ENCODE measurements around the gene PHKG2. TPM values are rescaled to one million over a fixed set of nuclear protein-coding genes. Genes with fewer than 3 reads are reported as not detected.

PHKG2 gene
- total RNA-seq, 2 donors from 2014 or later = 31.6 to 38.1 TPM

- no peak overlapping the region for H3K27ac Mint-ChIP-seq
- DNase-seq (no peak), ATAC-seq (no peak)
- H3K4me1 Mint-ChIP-seq = peaks cover 19% of the 10 kb centered on the region
- peaks cover 12% of the 10 kb centered on the region for H3K36me3 Mint-ChIP-seq (ENCODE audit: low read depth)
- no peaks in the 10 kb centered on the region for H3K27me3 Mint-ChIP-seq
- H3K9me3 ChIP-seq (ENCODE audit: control insufficient read depth, low read length, poor library complexity, severe bottlenecking) = no peaks in the 10 kb centered on the region
- H3K4me3 Mint-ChIP-seq = no peak overlapping the region
These were observed 9.0 kb upstream of the PHKG2 start for GRCh38 chr16:30738984-30739951.

- Mint-ChIP-seq H3K27me3 (no peaks in the 10 kb centered on the region), H3K4me1 (peaks cover 22% of the 10 kb centered on the region), H3K36me3 (ENCODE audit: low read depth) (peaks cover 16% of the 10 kb centered on the region), H3K27ac (peak overlapping the region; percentile 83), H3K4me3 (no peak overlapping the region)
- DNase-seq = no peak
- no peak for ATAC-seq
- no peaks in the 10 kb centered on the region for H3K9me3 ChIP-seq (ENCODE audit: control insufficient read depth, low read length, poor library complexity, severe bottlenecking)
These were observed 7.6 kb upstream of the PHKG2 start for GRCh38 chr16:30740364-30741251.

- no peak for ATAC-seq
- DNase-seq = no peak
- H3K9me3 ChIP-seq (ENCODE audit: control insufficient read depth, low read length, poor library complexity, severe bottlenecking) = no peaks in the 10 kb centered on the region
- Mint-ChIP-seq H3K27ac (peak overlapping the region; percentile 83), H3K27me3 (no peaks in the 10 kb centered on the region), H3K4me3 (no peak overlapping the region), H3K36me3 (ENCODE audit: low read depth) (peaks cover 16% of the 10 kb centered on the region), H3K4me1 (peaks cover 22% of the 10 kb centered on the region)
These were observed 6.7 kb upstream of the PHKG2 start for GRCh38 chr16:30741461-30741914.

- peak overlapping the region; percentile 21 for H3K27ac Mint-ChIP-seq
- DNase-seq = no peak
- peaks cover 27% of the 10 kb centered on the region for H3K4me1 Mint-ChIP-seq
- H3K4me3 Mint-ChIP-seq = no peak overlapping the region
- no peaks in the 10 kb centered on the region for H3K9me3 ChIP-seq (ENCODE audit: control insufficient read depth, low read length, poor library complexity, severe bottlenecking)
- H3K27me3 Mint-ChIP-seq = no peaks in the 10 kb centered on the region
- ATAC-seq = no peak
- peaks cover 9% of the 10 kb centered on the region for H3K36me3 Mint-ChIP-seq (ENCODE audit: low read depth)
These were observed 4.5 kb upstream of the PHKG2 start for GRCh38 chr16:30743716-30744115.

- Mint-ChIP-seq H3K4me1 (peaks cover 28% of the 10 kb centered on the region), H3K27me3 (no peaks in the 10 kb centered on the region), H3K27ac (no peak overlapping the region), H3K4me3 (no peak overlapping the region), H3K36me3 (ENCODE audit: low read depth) (peaks cover 9% of the 10 kb centered on the region)
- H3K9me3 ChIP-seq (ENCODE audit: control insufficient read depth, low read length, poor library complexity, severe bottlenecking) = no peaks in the 10 kb centered on the region
- ATAC-seq = no peak
- DNase-seq = no peak
These were observed 4.0 kb upstream of the PHKG2 start for GRCh38 chr16:30744183-30744582.

- DNase-seq = no peak
- Mint-ChIP-seq H3K27ac (peak overlapping the region; percentile 70), H3K4me3 (no peak overlapping the region)
These were observed 3.1 kb upstream of the PHKG2 start for GRCh38 chr16:30745082-30745481.

GRCh38 chr16:30746638-30747175 lies 1.5 kb upstream of the PHKG2 start:
- DNase-seq (no peak), ATAC-seq (no peak)
- Mint-ChIP-seq H3K4me3 (peak overlapping the region; percentile 25), H3K27ac (peak overlapping the region; percentile 4), H3K4me1 (peaks cover 30% of the 10 kb centered on the region), H3K36me3 (ENCODE audit: low read depth) (peaks cover 13% of the 10 kb centered on the region), H3K27me3 (no peaks in the 10 kb centered on the region)
- no peaks in the 10 kb centered on the region for H3K9me3 ChIP-seq (ENCODE audit: control insufficient read depth, low read length, poor library complexity, severe bottlenecking)

More at GRCh38 chr16:30745082-30745481, 3.1 kb upstream of the PHKG2 start:
- no peaks in the 10 kb centered on the region for H3K9me3 ChIP-seq (ENCODE audit: control insufficient read depth, low read length, poor library complexity, severe bottlenecking)
- Mint-ChIP-seq H3K27me3 (no peaks in the 10 kb centered on the region), H3K4me1 (peaks cover 34% of the 10 kb centered on the region), H3K36me3 (ENCODE audit: low read depth) (peaks cover 9% of the 10 kb centered on the region)
- ATAC-seq = no peak

- Mint-ChIP-seq H3K27me3 (no peaks in the 10 kb centered on the region), H3K27ac (peak overlapping the region; percentile 95), H3K4me1 (peaks cover 25% of the 10 kb centered on the region), H3K36me3 (ENCODE audit: low read depth) (peaks cover 9% of the 10 kb centered on the region), H3K4me3 (peak overlapping the region; percentile 96)
- no peak for ATAC-seq
- no peaks in the 10 kb centered on the region for H3K9me3 ChIP-seq (ENCODE audit: control insufficient read depth, low read length, poor library complexity, severe bottlenecking)
- DNase-seq = no peak
These were observed 894 bp upstream of the PHKG2 start for GRCh38 chr16:30747331-30747730.

- H3K9me3 ChIP-seq (ENCODE audit: control insufficient read depth, low read length, poor library complexity, severe bottlenecking) = no peaks in the 10 kb centered on the region
- H3K4me3 Mint-ChIP-seq = peak overlapping the region; percentile 96
- ATAC-seq (peak; percentile 9), DNase-seq (no peak)
- H3K4me1 Mint-ChIP-seq = peaks cover 25% of the 10 kb centered on the region
- peaks cover 9% of the 10 kb centered on the region for H3K36me3 Mint-ChIP-seq (ENCODE audit: low read depth)
- no peaks in the 10 kb centered on the region for H3K27me3 Mint-ChIP-seq
- peak overlapping the region; percentile 95 for H3K27ac Mint-ChIP-seq
These were observed 615 bp downstream of the PHKG2 start for GRCh38 chr16:30748634-30749445.

GRCh38 chr16:30750201-30750600 lies 2.0 kb downstream of the PHKG2 start:
- Mint-ChIP-seq H3K36me3 (ENCODE audit: low read depth) (peaks cover 5% of the 10 kb centered on the region), H3K27me3 (no peaks in the 10 kb centered on the region), H3K27ac (no peak overlapping the region), H3K4me1 (peaks cover 25% of the 10 kb centered on the region), H3K4me3 (no peak overlapping the region)
- DNase-seq (no peak), ATAC-seq (no peak)
- no peaks in the 10 kb centered on the region for H3K9me3 ChIP-seq (ENCODE audit: control insufficient read depth, low read length, poor library complexity, severe bottlenecking)

GRCh38 chr16:30750876-30751465 lies 2.7 kb downstream of the PHKG2 start:
- no peaks in the 10 kb centered on the region for H3K9me3 ChIP-seq (ENCODE audit: control insufficient read depth, low read length, poor library complexity, severe bottlenecking)
- H3K27ac Mint-ChIP-seq = peak overlapping the region; percentile 53
- no peak overlapping the region for H3K4me3 Mint-ChIP-seq
- DNase-seq (no peak), ATAC-seq (no peak)
- H3K4me1 Mint-ChIP-seq = peaks cover 24% of the 10 kb centered on the region
- H3K27me3 Mint-ChIP-seq = no peaks in the 10 kb centered on the region
- H3K36me3 Mint-ChIP-seq (ENCODE audit: low read depth) = peaks cover 6% of the 10 kb centered on the region

- ATAC-seq (no peak), DNase-seq (no peak)
- H3K27me3 Mint-ChIP-seq = no peaks in the 10 kb centered on the region
- H3K4me1 Mint-ChIP-seq = peaks cover 14% of the 10 kb centered on the region
- H3K27ac Mint-ChIP-seq = no peak overlapping the region
- no peak overlapping the region for H3K4me3 Mint-ChIP-seq
- peaks cover 6% of the 10 kb centered on the region for H3K36me3 Mint-ChIP-seq (ENCODE audit: low read depth)
- H3K9me3 ChIP-seq (ENCODE audit: control insufficient read depth, low read length, poor library complexity, severe bottlenecking) = no peaks in the 10 kb centered on the region
These were observed 5.4 kb downstream of the PHKG2 start for GRCh38 chr16:30753596-30753995.
